HL-60 (cell line): ENCODE results near the gene GSN.

Experiments used
- DNase-seq, 2 experiments: peaks; one replicate each; pipeline ENCODE4 v3.0.0-alpha.2; 2010 to 2020; ENCODE audit warnings: low read depth in 1 of 2, low spot score in 1 of 2
- H3K27ac ChIP-seq: fragments of 250-450 bp; sonication (Bioruptor Pico); replicated peaks from 2 replicates; pipeline ENCODE4 v1.5.1; 2020; ENCODE audit warnings: mild to moderate bottlenecking, moderate library complexity
- H3K27me3 ChIP-seq: fragments of 250-450 bp; sonication (Bioruptor Pico); 2 replicates; pipeline ENCODE4 v1.5.1; 2021; ENCODE audit warnings: mild to moderate bottlenecking, moderate library complexity; ENCODE audit not compliant: insufficient read depth, poor library complexity, severe bottlenecking
- H3K4me3 ChIP-seq: replicated peaks from 2 replicates; pipeline ENCODE4 v1.5.1; 2011; ENCODE audit warnings: mild to moderate bottlenecking, control low read depth, low read length; ENCODE audit not compliant: insufficient read depth
- CTCF ChIP-seq: IDR thresholded peaks from one replicate; pipeline ENCODE4 v1.5.1; 2011; ENCODE audit warnings: low read length, control low read depth, inconsistent platforms; ENCODE audit not compliant: insufficient read depth
- GABPA ChIP-seq: IDR thresholded peaks from 2 replicates; pipeline ENCODE4 v1.6.1; 2012; ENCODE audit warnings: low read depth
- POLR2AphosphoS5 ChIP-seq: IDR thresholded peaks from 2 replicates; pipeline ENCODE4 v1.6.1; 2012; ENCODE audit warnings: low read depth
- REST ChIP-seq: IDR thresholded peaks from 2 replicates; pipeline ENCODE4 v1.6.1; 2012; ENCODE audit warnings: low read depth; ENCODE audit not compliant: insufficient replicate concordance
- SPI1 ChIP-seq: IDR thresholded peaks from 2 replicates; pipeline ENCODE4 v1.6.1; 2012; ENCODE audit warnings: low read depth, mild to moderate bottlenecking, borderline replicate concordance

GSN gene

GRCh38 chr9:121246821-121247561 lies 21.0 kb upstream of the GSN start:
- Histone ChIP-seq H3K27me3 (no peaks in the 10 kb centered on the region), H3K27ac (peak overlapping the region; percentile 53), H3K4me3 (no peak overlapping the region)
- DNase-seq: peak; percentile 44 to 73
- 0 out of 2 replicates have a peak, but pooled peaks have one; percentile 21 for TF ChIP-seq POLR2AphosphoS5
- TF ChIP-seq GABPA: no peak
- TF ChIP-seq SPI1: no peak; the same call in 1 of the 2 replicates

- TF ChIP-seq REST (no peak), POLR2AphosphoS5 (no peak), SPI1 (peak; percentile 99)
- H3K27ac ChIP-seq: peak overlapping the region; percentile 98
- peak; percentile 72 to 95 for DNase-seq
- H3K4me3 ChIP-seq: no peak overlapping the region
- H3K27me3 ChIP-seq: no peaks in the 10 kb centered on the region
These were observed 18.4 kb upstream of the GSN start for GRCh38 chr9:121249563-121249962.

GRCh38 chr9:121252104-121252851 lies 15.7 kb upstream of the GSN start:
- peak; percentile 24 for TF ChIP-seq REST
- peak; percentile 69 for TF ChIP-seq POLR2AphosphoS5
- TF ChIP-seq GABPA: no peak
- TF ChIP-seq SPI1: peak; percentile 80; the same call in 1 of the 2 replicates
- Histone ChIP-seq H3K4me3 (no peak overlapping the region), H3K27me3 (no peaks in the 10 kb centered on the region), H3K27ac (peak overlapping the region; percentile 98)
- peak in 1 of 2 experiments; percentile 86 for DNase-seq

- H3K27ac ChIP-seq: peak overlapping the region; percentile 98
These were observed 14.8 kb upstream of the GSN start for GRCh38 chr9:121253162-121253561.

More at GRCh38 chr9:121253162-121253561, 14.8 kb upstream of the GSN start:
- no peak for TF ChIP-seq GABPA
- no peak for TF ChIP-seq REST
- no peak for TF ChIP-seq POLR2AphosphoS5
- no peak for TF ChIP-seq CTCF
- no peak for TF ChIP-seq SPI1
- Histone ChIP-seq H3K4me3 (no peak overlapping the region), H3K27me3 (no peaks in the 10 kb centered on the region)
- no peak for DNase-seq
